H9 (cell line): ENCODE data around the gene TSG101. TPM values are rescaled to one million over a fixed set of nuclear protein-coding genes. Genes with fewer than 3 reads are reported as not detected.

Experiments used
- DNase-seq: peaks from one replicate; pipeline ENCODE4 v3.0.0-alpha.2; 2017
- H2AFZ ChIP-seq: one replicate; pipeline ENCODE4 v1.6.1; 2013; ENCODE audit warnings: mild to moderate bottlenecking, low read length, control low read depth, moderate library complexity
- H2AK5ac ChIP-seq: 2 replicates; pipeline ENCODE4 v1.6.1; 2013; ENCODE audit warnings: low read length, control low read depth, mixed read lengths; ENCODE audit not compliant: insufficient read length
- H2BK120ac ChIP-seq: one replicate; pipeline ENCODE4 v1.6.1; 2013; ENCODE audit warnings: low read depth, mild to moderate bottlenecking, low read length, control low read depth, inconsistent platforms; ENCODE audit not compliant: poor library complexity, severe bottlenecking
- H2BK12ac ChIP-seq: 2 replicates; pipeline ENCODE4 v1.6.1; 2013; ENCODE audit warnings: low read length, control low read depth, mixed read lengths, low read depth; ENCODE audit not compliant: insufficient read length
- H2BK15ac ChIP-seq: 2 replicates; pipeline ENCODE4 v1.6.1; 2013; ENCODE audit warnings: low read depth, low read length, control low read depth
- H2BK20ac ChIP-seq: one replicate; pipeline ENCODE4 v1.6.1; 2013; ENCODE audit warnings: low read depth, mild to moderate bottlenecking, low read length, control low read depth, inconsistent platforms; ENCODE audit not compliant: poor library complexity, severe bottlenecking
- H2BK5ac ChIP-seq: 2 replicates; pipeline ENCODE4 v1.6.1; 2013; ENCODE audit warnings: low read length, control low read depth, mixed read lengths; ENCODE audit not compliant: insufficient read length
- H3K14ac ChIP-seq: 2 replicates; pipeline ENCODE4 v1.6.1; 2013; ENCODE audit warnings: low read length, control low read depth; ENCODE audit not compliant: insufficient read depth
- H3K18ac ChIP-seq: 2 replicates; pipeline ENCODE4 v1.6.1; 2013; ENCODE audit warnings: low read depth, mild to moderate bottlenecking, mixed read lengths, low read length, control low read depth; ENCODE audit not compliant: insufficient read length
- H3K23ac ChIP-seq: 2 replicates; pipeline ENCODE4 v1.6.1; 2013; ENCODE audit warnings: low read length, control low read depth, mixed read lengths, low read depth; ENCODE audit not compliant: insufficient read length
- H3K23me2 ChIP-seq: 2 replicates; pipeline ENCODE4 v1.6.1; 2013; ENCODE audit warnings: low read depth, mild to moderate bottlenecking, mixed read lengths, low read length, control low read depth; ENCODE audit not compliant: insufficient read length, poor library complexity, severe bottlenecking
- H3K27ac ChIP-seq: 2 replicates; pipeline ENCODE4 v1.5.1; 2013; ENCODE audit warnings: low read length, control low read depth, mixed read lengths, low read depth; ENCODE audit not compliant: insufficient read length
- H3K27me3 ChIP-seq: 2 replicates; pipeline ENCODE4 v1.6.1; 2013; ENCODE audit warnings: low read length, control low read depth, inconsistent platforms; ENCODE audit not compliant: insufficient read depth
- H3K4ac ChIP-seq: 2 replicates; pipeline ENCODE4 v1.6.1; 2013; ENCODE audit warnings: low read depth, mild to moderate bottlenecking, control low read depth, inconsistent platforms, low read length, moderate library complexity
- H3K4me1 ChIP-seq: 2 replicates; pipeline ENCODE4 v1.6.1; 2013; ENCODE audit warnings: low read length, control low read depth, inconsistent platforms; ENCODE audit not compliant: insufficient read depth
- H3K4me2 ChIP-seq: 2 replicates; pipeline ENCODE4 v1.6.1; 2013; ENCODE audit warnings: low read length, control low read depth, mixed read lengths; ENCODE audit not compliant: insufficient read length, insufficient read depth
- H3K56ac ChIP-seq: 2 replicates; pipeline ENCODE4 v1.6.1; 2013; ENCODE audit warnings: low read depth, mild to moderate bottlenecking, mixed read lengths, low read length, control low read depth; ENCODE audit not compliant: insufficient read length
- H3K79me1 ChIP-seq: 2 replicates; pipeline ENCODE4 v1.6.1; 2013; ENCODE audit warnings: low read depth, mild to moderate bottlenecking, moderate library complexity, low read length, control low read depth, inconsistent platforms; ENCODE audit not compliant: insufficient read depth, poor library complexity, severe bottlenecking
- H3K79me2 ChIP-seq: 2 replicates; pipeline ENCODE4 v1.6.1; 2013; ENCODE audit warnings: low read length, control low read depth, inconsistent platforms; ENCODE audit not compliant: insufficient read depth
- H3K9ac ChIP-seq: 2 replicates; pipeline ENCODE4 v1.6.1; 2013; ENCODE audit warnings: low read length, control low read depth, mixed read lengths; ENCODE audit not compliant: insufficient read length; ENCODE audit errors: extremely low read depth
- H3K9me3 ChIP-seq: one replicate; pipeline ENCODE4 v1.6.1; 2013; ENCODE audit warnings: low read depth, low read length, inconsistent platforms; ENCODE audit not compliant: control insufficient read depth
- H3T11ph ChIP-seq: one replicate; pipeline ENCODE4 v1.6.1; 2013; ENCODE audit warnings: mild to moderate bottlenecking, low read length, control low read depth, inconsistent platforms
- H4K20me1 ChIP-seq: one replicate; pipeline ENCODE4 v1.6.1; 2013; ENCODE audit not compliant: control insufficient read depth, insufficient read length, insufficient read depth
- H4K5ac ChIP-seq: 2 replicates; pipeline ENCODE4 v1.6.1; 2013; ENCODE audit warnings: low read depth, mild to moderate bottlenecking, mixed read lengths, low read length, control low read depth; ENCODE audit not compliant: insufficient read length
- H4K8ac ChIP-seq: replicated peaks from 2 replicates; pipeline ENCODE4 v1.6.1; 2013; ENCODE audit warnings: low read length, control low read depth, mixed read lengths, low read depth; ENCODE audit not compliant: insufficient read length
- H4K91ac ChIP-seq: 2 replicates; pipeline ENCODE4 v1.6.1; 2013; ENCODE audit warnings: low read depth, mild to moderate bottlenecking, moderate library complexity, mixed read lengths, low read length, control low read depth; ENCODE audit not compliant: insufficient read length
- H3K27ac Mint-ChIP-seq, 3 experiments: 2 replicates in 2 of 3; 3 replicates in 1 of 3; pipeline ENCODE4 v1.8.0; 2020 to 2021; ENCODE audit warnings: mixed read lengths in 3 of 3, mild to moderate bottlenecking in 1 of 3, moderate library complexity in 1 of 3
- H3K27me3 Mint-ChIP-seq: 2 replicates; pipeline ENCODE4 v1.8.0; 2021; ENCODE audit warnings: low read depth, mild to moderate bottlenecking, moderate library complexity, mixed read lengths
- H3K36me3 Mint-ChIP-seq, 3 experiments: 2 replicates in 2 of 3; 3 replicates in 1 of 3; pipeline ENCODE4 v1.8.0; 2020 to 2021; ENCODE audit warnings: low read depth in 3 of 3, mixed read lengths in 3 of 3; ENCODE audit not compliant: insufficient read depth in 1 of 3
- H3K4me1 Mint-ChIP-seq, 2 experiments: 2 replicates each; pipeline ENCODE4 v1.8.0; 2020; ENCODE audit warnings: mixed read lengths in 2 of 2
- H3K4me3 Mint-ChIP-seq, 2 experiments: 2 replicates in 1 of 2; 3 replicates in 1 of 2; pipeline ENCODE4 v1.8.0; 2020 to 2021; ENCODE audit warnings: mild to moderate bottlenecking in 2 of 2, mixed read lengths in 2 of 2, moderate library complexity in 1 of 2
- H3K9me3 Mint-ChIP-seq, 2 experiments: 2 replicates in 1 of 2; 3 replicates in 1 of 2; pipeline ENCODE4 v1.8.0; 2020; ENCODE audit warnings: mild to moderate bottlenecking in 2 of 2, mixed read lengths in 2 of 2, moderate library complexity in 1 of 2
- CTCF ChIP-seq: fragments of 200-600 bp; sonication (generic); conservative IDR thresholded peaks from 3 replicates; pipeline ENCODE4 v1.8.0; 2021; ENCODE audit warnings: antibody characterized with exemption, mild to moderate bottlenecking
- total RNA-seq: library from RNA; stranded (reverse); gene quantifications from 2 replicates; pipeline ENCODE4 v1.2.1, GENCODE V29; 2021

Gene TSG101
- total RNA-seq, 1 experiment from 2014 or later = 50.3 TPM

DNA sequence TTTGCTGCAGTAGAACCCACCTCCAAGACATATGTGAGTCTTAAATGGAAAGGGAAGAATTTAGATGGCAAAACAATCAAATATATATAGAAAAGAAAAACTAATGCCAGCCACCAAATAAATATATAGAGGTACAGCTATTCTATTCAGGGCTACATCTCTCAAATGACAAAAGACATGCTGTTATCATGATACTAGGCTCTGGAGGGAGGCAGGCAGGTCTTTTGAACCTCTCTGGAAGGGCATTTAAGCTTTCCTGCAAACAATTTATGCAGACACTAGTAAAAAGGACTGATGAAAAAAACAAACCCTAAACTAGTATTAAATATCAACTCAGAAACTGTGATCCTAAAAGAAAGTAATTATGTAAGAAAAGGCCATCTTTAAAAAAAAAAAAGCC lies 37.4 kb upstream of the TSG101 start:
- no peaks in the 10 kb centered on the region for H3K79me1 ChIP-seq
- no peak overlapping the region for H3K4me2 ChIP-seq
- H2BK20ac ChIP-seq = no peak overlapping the region
- H4K91ac ChIP-seq = no peak overlapping the region
- no peak overlapping the region for H3T11ph ChIP-seq
- no peak overlapping the region for H4K5ac ChIP-seq
- Mint-ChIP-seq H3K4me1 (peaks cover 6 to 7% of the 10 kb centered on the region in 2 experiments; a peak in 2 of 4 replicates), H3K9me3 (no peaks in the 10 kb centered on the region), H3K4me3 (no peak overlapping the region), H3K27me3 (no peaks in the 10 kb centered on the region), H3K27ac (no peak overlapping the region; a peak in 1 of 7 replicates), H3K36me3 (no peaks in the 10 kb centered on the region)
- no peak for DNase-seq
- no peak for TF ChIP-seq CTCF
- H2AK5ac ChIP-seq = no peak overlapping the region
- H2BK5ac ChIP-seq = no peak overlapping the region
- no peak overlapping the region for H3K27ac ChIP-seq
- H4K8ac ChIP-seq = no peak overlapping the region
- no peak overlapping the region for H3K14ac ChIP-seq
- H3K79me2 ChIP-seq = no peaks in the 10 kb centered on the region
- H2BK12ac ChIP-seq = no peak overlapping the region
- H3K56ac ChIP-seq = no peak overlapping the region
- H2BK15ac ChIP-seq = no peak overlapping the region
- H4K20me1 ChIP-seq = no peaks in the 10 kb centered on the region
- H3K27me3 ChIP-seq = no peaks in the 10 kb centered on the region
- H2AFZ ChIP-seq = no peak overlapping the region
- H3K23me2 ChIP-seq = no peaks in the 10 kb centered on the region
- no peak overlapping the region for H3K18ac ChIP-seq
- no peak overlapping the region for H3K9ac ChIP-seq
- no peak overlapping the region for H2BK120ac ChIP-seq
- no peak overlapping the region for H3K4ac ChIP-seq
- H3K4me1 ChIP-seq = no peaks in the 10 kb centered on the region
- no peak overlapping the region for H3K23ac ChIP-seq
- H3K9me3 ChIP-seq = no peaks in the 10 kb centered on the region
